Gastrocnemius medialis (tissue), 4 donors: Measurements from ENCODE around the gene RBKS.

Experiments
- CTCF ChIP-seq, 5 experiments: fragments of 450-650 bp in 3 of 5; fragments of 200-600 bp in 2 of 5; sonication (generic) in 2 of 5; IDR thresholded peaks in 4 of 5; conservative IDR thresholded peaks in 1 of 5; 1 replicate in 4 of 5; 2 replicates in 1 of 5; pipeline ENCODE4 v1.5.1; 2016 to 2019; ENCODE audit warnings: antibody characterized with exemption in 5 of 5, mild to moderate bottlenecking in 3 of 5, moderate library complexity in 3 of 5
- POLR2A ChIP-seq, 2 donors: fragments of 450-650 bp; IDR thresholded peaks; one replicate each; pipeline ENCODE4 v1.6.1; 2017; ENCODE audit warnings: antibody characterized with exemption in 2 of 2, mild to moderate bottlenecking in 2 of 2, moderate library complexity in 2 of 2

- TF ChIP-seq CTCF (IDR thresholded peaks at IDR 0.05 in 4 of 5, conservative IDR thresholded peaks at IDR 0.05 in 1 of 5) (no peak), POLR2A (IDR thresholded peaks at IDR 0.05) (no peak)
Observed at GRCh38 chr2:27931361-27931950, 41.3 kb upstream of the RBKS start.
